K562 (cell line): Measurements from ENCODE around the gene ELP5. TPM values are rescaled to one million over a fixed set of nuclear protein-coding genes. Genes with fewer than 3 reads are reported as not detected.

ENCODE experiments used
- MYNN ChIP-seq, 2 experiments: sonication (generic); formaldehyde crosslinking in 1 of 2; IDR thresholded peaks; 2 replicates each; pipeline versions ENCODE4 v1.5.0 to v1.6.1; 2016 to 2020; ENCODE audit warnings: antibody characterized with exemption in 1 of 2, missing genetic modification reagents in 1 of 2
- NFIX ChIP-seq: fragments of 250-450 bp; sonication (Bioruptor Pico); IDR thresholded peaks from 2 replicates; pipeline ENCODE4 v1.4.0; 2020; ENCODE audit warnings: low read depth, mild to moderate bottlenecking, moderate library complexity
- NONO ChIP-seq, 2 experiments: fragments of 200-400 bp in 1 of 2; fragments of 450-650 bp in 1 of 2; formaldehyde crosslinking in 1 of 2; IDR thresholded peaks; 2 replicates each; pipeline ENCODE4 v1.6.1; 2017; ENCODE audit warnings: low read depth in 2 of 2, mild to moderate bottlenecking in 2 of 2, moderate library complexity in 2 of 2, low read length in 1 of 2
- PPARD ChIP-seq: fragments of 250-450 bp; sonication (Bioruptor Pico); IDR thresholded peaks from 2 replicates; pipeline ENCODE4 v1.8.0; 2022; ENCODE audit warnings: inconsistent platforms, mild to moderate bottlenecking, moderate library complexity
- SETDB1 ChIP-seq: IDR thresholded peaks from one replicate; pipeline ENCODE4 v1.6.1; 2012; ENCODE audit warnings: low read length, control low read depth, inconsistent platforms
- TCF7 ChIP-seq: sonication (generic); IDR thresholded peaks from 2 replicates; pipeline ENCODE4 v1.6.1; 2016; ENCODE audit warnings: antibody characterized with exemption, borderline replicate concordance
- TOE1 ChIP-seq, 2 experiments: fragments of 450-650 bp in 1 of 2; sonication (generic) in 1 of 2; formaldehyde crosslinking in 1 of 2; IDR thresholded peaks; 2 replicates each; pipeline versions ENCODE4 v1.7.1 to v1.8.0; 2016 to 2022; ENCODE audit warnings: borderline replicate concordance in 2 of 2, mild to moderate bottlenecking in 2 of 2, antibody characterized with exemption in 1 of 2, inconsistent platforms in 1 of 2, low read depth in 1 of 2, missing genetic modification reagents in 1 of 2, moderate library complexity in 1 of 2
- polyA plus RNA-seq, 8 experiments: library from polyadenylated mRNA; depleted of rRNA in 4 of 8; stranded (reverse) in 5 of 8; unstranded in 3 of 8; fragments of >200 nt; fragmentation: Nextera tagmentation in 2 of 8; fragmentation: Illumina TruSeq in 1 of 8; extraction: Ambion mirVana in 2 of 8; extraction: Trizol in 1 of 8; gene quantifications; 2 replicates each; pipeline versions ENCODE4 v1.2.1 to v1.2.3, GENCODE V29; 2011 to 2014; ENCODE audit warnings: inconsistent platforms in 1 of 8, missing spikeins in 1 of 8
- total RNA-seq, 7 experiments: library from RNA; depleted of rRNA in 6 of 7; stranded (reverse); fragments of >200 nt in 6 of 7; fragmentation: Illumina TruSeq in 2 of 7; extraction: Trizol in 2 of 7; gene quantifications; 2 replicates each; pipeline versions ENCODE4 v1.2.1 to v1.2.3, GENCODE V29; 2011 to 2021; ENCODE audit warnings: low replicate concordance in 1 of 7
- TF ChIP-seq, protein P1 (sequence below), 2 experiments: fragments of 450-650 bp; IDR thresholded peaks; 2 replicates each; pipeline ENCODE4 v1.6.1; 2016; ENCODE audit warnings: mild to moderate bottlenecking in 2 of 2, borderline replicate concordance in 1 of 2, low read depth in 1 of 2, moderate library complexity in 1 of 2
- TF ChIP-seq, protein P2 (sequence below): sonication (generic); formaldehyde crosslinking; IDR thresholded peaks from 2 replicates; pipeline ENCODE4 v1.8.1; 2022; ENCODE audit warnings: missing genetic modification reagents
- TF ChIP-seq, protein P3 (sequence below): fragments of 250-450 bp; sonication (Bioruptor Pico); IDR thresholded peaks from 2 replicates; pipeline ENCODE4 v1.8.0; 2021; ENCODE audit warnings: moderate library complexity, mild to moderate bottlenecking, inconsistent platforms
- TF ChIP-seq, protein P4 (sequence below): sonication (generic); formaldehyde crosslinking; IDR thresholded peaks from 2 replicates; pipeline ENCODE4 v1.9.0; 2022; ENCODE audit warnings: mild to moderate bottlenecking, missing genetic modification reagents
- TF ChIP-seq, protein P5 (sequence below): sonication (generic); formaldehyde crosslinking; IDR thresholded peaks from 2 replicates; pipeline ENCODE4 v1.9.0; 2022; ENCODE audit warnings: mild to moderate bottlenecking, missing genetic modification reagents

ELP5 gene
- total and polyA plus RNA-seq, 9 of the 15 experiments (the other 6 are each of a cell fraction or from before 2014, with no cell fraction given) = 25.7 to 77.9 (median 52.9) TPM

DNA sequence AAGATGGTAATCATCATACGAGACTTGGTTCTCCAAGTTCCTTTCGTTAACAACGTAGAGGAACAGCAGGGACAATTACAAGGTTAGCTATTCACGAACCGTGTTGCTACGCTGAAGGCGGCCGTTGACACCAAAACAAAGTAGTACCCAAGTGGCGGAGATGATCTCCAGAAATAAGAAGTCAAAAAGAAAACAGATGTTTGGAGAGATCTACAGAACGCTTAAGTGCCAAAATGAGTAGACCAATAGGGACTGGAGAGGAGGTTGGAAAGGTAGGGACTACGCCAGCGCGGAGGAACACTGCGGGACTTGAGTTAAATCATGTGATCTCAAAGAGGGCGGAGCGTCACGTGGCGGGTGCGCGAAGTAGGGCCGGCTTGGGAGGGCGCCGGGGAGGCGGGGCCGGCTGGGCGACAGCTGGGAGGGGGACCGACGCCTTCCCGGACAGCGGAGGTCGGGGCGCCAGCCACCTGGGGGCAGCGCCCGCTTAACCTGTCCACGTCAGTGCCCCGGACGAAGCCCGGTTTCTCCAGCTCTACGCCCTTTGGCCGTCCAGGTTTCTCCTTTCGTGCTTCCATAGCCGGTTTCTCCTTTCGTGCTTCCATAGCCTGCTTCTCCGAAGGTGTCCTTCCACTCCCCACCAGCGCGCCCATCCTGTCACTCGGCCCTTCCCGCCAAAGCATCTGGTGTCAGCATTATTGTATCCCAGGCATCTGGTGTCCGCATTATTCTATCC is 9.1 kb upstream of the ELP5 start (continued):
- TF ChIP-seq, protein P1, sequence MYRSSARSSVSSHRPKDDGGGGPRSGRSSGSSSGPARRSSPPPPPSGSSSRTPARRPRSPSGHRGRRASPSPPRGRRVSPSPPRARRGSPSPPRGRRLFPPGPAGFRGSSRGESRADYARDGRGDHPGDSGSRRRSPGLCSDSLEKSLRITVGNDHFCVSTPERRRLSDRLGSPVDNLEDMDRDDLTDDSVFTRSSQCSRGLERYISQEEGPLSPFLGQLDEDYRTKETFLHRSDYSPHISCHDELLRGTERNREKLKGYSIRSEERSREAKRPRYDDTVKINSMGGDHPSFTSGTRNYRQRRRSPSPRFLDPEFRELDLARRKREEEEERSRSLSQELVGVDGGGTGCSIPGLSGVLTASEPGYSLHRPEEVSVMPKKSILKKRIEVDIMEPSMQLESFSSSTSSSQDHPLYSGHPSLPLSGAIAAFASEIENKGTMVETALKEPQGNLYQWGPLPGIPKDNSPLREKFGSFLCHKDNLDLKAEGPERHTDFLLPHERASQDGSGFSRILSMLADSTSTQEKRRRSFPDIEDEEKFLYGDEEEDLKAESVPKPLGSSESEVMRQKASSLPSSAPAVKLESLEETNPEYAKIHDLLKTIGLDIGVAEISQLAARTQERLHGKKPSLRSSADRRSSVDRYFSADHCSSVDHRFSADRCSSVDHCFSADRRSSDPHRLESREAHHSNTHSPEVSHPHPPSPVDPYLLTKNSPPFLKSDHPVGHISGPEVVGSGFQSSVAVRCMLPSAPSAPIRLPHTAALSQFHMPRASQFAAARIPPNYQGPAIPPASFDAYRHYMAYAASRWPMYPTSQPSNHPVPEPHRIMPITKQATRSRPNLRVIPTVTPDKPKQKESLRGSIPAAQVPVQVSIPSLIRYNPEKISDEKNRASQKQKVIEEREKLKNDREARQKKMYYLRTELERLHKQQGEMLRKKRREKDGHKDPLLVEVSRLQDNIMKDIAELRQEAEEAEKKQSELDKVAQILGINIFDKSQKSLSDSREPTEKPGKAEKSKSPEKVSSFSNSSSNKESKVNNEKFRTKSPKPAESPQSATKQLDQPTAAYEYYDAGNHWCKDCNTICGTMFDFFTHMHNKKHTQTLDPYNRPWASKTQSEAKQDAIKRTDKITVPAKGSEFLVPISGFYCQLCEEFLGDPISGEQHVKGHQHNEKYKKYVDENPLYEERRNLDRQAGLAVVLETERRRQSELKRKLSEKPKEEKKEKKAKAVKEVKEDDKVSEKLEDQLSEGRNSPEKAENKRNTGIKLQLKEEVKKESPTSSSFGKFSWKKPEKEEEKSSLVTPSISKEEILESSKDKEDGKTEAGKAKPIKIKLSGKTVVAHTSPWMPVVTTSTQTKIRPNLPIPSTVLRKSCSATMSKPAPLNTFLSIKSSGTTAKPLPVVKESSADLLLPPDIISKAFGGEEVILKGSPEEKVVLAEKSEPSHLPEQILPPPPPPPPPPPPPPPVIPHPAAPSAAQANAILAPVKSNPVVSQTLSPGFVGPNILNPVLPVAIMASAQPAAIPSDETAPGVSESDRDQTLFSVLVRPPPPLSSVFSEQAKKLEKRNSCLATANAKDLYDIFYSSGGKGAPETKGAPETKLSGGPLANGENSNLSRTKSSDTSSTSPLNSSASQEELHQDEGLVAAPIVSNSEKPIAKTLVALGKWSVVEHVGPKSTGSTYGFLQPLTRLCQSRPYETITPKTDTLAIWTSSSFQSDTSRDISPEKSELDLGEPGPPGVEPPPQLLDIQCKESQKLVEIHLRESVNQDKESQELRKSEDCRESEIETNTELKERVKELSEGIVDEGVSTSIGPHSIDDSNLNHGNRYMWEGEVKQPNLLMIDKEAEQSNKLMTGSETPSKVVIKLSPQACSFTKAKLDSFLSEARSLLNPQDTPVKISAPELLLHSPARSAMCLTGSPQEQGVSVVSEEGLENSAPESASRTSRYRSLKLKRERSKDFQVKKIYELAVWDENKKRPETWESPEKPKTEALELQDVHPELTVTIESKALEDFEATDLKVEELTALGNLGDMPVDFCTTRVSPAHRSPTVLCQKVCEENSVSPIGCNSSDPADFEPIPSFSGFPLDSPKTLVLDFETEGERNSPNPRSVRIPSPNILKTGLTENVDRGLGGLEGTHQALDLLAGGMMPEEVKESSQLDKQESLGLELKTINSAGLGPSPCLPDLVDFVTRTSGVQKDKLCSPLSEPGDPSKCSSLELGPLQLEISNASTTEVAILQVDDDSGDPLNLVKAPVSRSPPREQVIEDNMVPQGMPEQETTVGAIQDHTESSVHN (IDR thresholded peaks at IDR 0.05; ENCODE audit: borderline replicate concordance in 1 of 2, low read depth in 1 of 2) = peak in 1 of 2 experiments; percentile 85; a peak in 2 of 4 replicates
- peak; percentile 70 for TF ChIP-seq MYNN (IDR thresholded peaks at IDR 0.05)
- TF ChIP-seq MYNN (CRISPR knock-in tag; IDR thresholded peaks at IDR 0.05) = no peak
- TF ChIP-seq SETDB1 = no peak
- TF ChIP-seq, protein P2, sequence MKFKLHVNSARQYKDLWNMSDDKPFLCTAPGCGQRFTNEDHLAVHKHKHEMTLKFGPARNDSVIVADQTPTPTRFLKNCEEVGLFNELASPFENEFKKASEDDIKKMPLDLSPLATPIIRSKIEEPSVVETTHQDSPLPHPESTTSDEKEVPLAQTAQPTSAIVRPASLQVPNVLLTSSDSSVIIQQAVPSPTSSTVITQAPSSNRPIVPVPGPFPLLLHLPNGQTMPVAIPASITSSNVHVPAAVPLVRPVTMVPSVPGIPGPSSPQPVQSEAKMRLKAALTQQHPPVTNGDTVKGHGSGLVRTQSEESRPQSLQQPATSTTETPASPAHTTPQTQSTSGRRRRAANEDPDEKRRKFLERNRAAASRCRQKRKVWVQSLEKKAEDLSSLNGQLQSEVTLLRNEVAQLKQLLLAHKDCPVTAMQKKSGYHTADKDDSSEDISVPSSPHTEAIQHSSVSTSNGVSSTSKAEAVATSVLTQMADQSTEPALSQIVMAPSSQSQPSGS = no peak
- TF ChIP-seq, protein P3, sequence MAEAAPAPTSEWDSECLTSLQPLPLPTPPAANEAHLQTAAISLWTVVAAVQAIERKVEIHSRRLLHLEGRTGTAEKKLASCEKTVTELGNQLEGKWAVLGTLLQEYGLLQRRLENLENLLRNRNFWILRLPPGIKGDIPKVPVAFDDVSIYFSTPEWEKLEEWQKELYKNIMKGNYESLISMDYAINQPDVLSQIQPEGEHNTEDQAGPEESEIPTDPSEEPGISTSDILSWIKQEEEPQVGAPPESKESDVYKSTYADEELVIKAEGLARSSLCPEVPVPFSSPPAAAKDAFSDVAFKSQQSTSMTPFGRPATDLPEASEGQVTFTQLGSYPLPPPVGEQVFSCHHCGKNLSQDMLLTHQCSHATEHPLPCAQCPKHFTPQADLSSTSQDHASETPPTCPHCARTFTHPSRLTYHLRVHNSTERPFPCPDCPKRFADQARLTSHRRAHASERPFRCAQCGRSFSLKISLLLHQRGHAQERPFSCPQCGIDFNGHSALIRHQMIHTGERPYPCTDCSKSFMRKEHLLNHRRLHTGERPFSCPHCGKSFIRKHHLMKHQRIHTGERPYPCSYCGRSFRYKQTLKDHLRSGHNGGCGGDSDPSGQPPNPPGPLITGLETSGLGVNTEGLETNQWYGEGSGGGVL (CRISPR knock-in tag) = no peak
- TF ChIP-seq NFIX (CRISPR knock-in tag) = no peak
- TF ChIP-seq PPARD (CRISPR knock-in tag) = no peak
- TF ChIP-seq, protein P4, sequence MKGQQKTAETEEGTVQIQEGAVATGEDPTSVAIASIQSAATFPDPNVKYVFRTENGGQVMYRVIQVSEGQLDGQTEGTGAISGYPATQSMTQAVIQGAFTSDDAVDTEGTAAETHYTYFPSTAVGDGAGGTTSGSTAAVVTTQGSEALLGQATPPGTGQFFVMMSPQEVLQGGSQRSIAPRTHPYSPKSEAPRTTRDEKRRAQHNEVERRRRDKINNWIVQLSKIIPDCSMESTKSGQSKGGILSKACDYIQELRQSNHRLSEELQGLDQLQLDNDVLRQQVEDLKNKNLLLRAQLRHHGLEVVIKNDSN (CRISPR knock-in tag) = peak; percentile 98
- peak in 1 of 2 experiments; percentile 76; a peak in 1 of 4 replicates for TF ChIP-seq NONO (IDR thresholded peaks at IDR 0.05; ENCODE audit: low read depth in 2 of 2, low read length in 1 of 2)
- TF ChIP-seq, protein P5, sequence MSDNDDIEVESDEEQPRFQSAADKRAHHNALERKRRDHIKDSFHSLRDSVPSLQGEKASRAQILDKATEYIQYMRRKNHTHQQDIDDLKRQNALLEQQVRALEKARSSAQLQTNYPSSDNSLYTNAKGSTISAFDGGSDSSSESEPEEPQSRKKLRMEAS (CRISPR knock-in tag) = peak; percentile 48; the same call in 1 of the 2 replicates
- TF ChIP-seq TOE1 (IDR thresholded peaks at IDR 0.05; ENCODE audit: borderline replicate concordance) = peak; percentile 97
- no peak for TF ChIP-seq TOE1 (CRISPR knock-in tag; IDR thresholded peaks at IDR 0.05; ENCODE audit: borderline replicate concordance, low read depth)
- peak; percentile 60; the same call in 1 of the 2 replicates for TF ChIP-seq TCF7
